ENCODE measurements around the gene RGP1.

The RGP1 gene

DNA sequence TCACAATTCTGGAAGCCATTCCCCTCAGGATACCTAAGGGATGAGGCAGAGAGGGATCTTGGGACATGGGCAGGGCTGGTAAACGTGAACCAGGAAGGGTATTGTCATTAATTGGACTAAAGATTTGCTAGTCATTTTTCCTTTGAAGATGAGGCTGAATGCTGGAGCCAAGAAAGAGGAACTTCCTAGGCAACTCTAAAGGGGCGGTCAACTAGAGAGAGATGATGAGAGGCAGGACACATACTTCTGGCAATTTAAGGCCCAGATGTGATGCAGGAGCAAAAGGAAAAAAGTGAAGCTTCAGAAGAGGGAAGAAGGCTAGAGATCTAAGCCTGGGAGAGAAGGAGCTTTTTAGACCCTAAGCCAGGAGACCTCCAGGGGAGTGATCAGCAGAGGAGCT is 5.6 kb upstream of the RGP1 start:
- TF ChIP-seq, protein P1, sequence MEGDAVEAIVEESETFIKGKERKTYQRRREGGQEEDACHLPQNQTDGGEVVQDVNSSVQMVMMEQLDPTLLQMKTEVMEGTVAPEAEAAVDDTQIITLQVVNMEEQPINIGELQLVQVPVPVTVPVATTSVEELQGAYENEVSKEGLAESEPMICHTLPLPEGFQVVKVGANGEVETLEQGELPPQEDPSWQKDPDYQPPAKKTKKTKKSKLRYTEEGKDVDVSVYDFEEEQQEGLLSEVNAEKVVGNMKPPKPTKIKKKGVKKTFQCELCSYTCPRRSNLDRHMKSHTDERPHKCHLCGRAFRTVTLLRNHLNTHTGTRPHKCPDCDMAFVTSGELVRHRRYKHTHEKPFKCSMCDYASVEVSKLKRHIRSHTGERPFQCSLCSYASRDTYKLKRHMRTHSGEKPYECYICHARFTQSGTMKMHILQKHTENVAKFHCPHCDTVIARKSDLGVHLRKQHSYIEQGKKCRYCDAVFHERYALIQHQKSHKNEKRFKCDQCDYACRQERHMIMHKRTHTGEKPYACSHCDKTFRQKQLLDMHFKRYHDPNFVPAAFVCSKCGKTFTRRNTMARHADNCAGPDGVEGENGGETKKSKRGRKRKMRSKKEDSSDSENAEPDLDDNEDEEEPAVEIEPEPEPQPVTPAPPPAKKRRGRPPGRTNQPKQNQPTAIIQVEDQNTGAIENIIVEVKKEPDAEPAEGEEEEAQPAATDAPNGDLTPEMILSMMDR (conservative IDR thresholded peaks at IDR 0.05; ENCODE audit: low read depth, low read length), result no peak
- no peak for DNase-seq (ENCODE audit: low read depth)
- H3K4me3 ChIP-seq (ENCODE audit: low read depth, low read length), result no peak overlapping the region

DNA sequence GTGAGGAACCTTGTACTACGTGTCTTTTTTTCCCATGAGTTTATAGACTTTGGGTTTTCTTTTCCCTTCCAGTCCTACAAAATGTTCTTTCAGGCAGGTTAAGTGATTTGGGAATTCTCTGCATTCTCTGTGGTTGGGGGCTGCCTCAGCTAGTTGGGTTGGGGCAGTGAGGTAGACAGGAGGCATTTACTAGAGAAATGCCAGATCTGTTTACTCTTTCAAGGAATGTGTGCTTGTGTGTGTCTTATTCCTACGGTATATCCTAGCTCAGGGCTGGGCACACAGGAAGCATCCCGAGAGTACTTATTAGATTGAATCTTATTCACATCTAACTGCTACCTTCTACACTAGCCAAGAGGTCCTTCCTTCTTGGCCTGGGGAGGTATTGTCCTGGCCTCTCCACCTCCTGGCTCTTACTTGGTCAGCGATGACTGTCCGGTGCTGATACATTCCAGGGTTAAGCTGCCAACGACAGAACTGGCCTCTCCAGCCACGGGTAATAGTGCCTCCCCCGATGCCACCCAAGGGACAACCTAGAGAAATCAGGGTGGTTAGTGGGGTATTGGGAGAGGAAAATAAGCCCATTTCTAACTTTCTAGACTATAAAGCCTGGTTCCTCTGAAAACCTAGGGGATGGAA is 5.1 kb upstream of the RGP1 start:
- TF ChIP-seq, protein P1 (conservative IDR thresholded peaks at IDR 0.05; ENCODE audit: low read depth, low read length), result no peak
- no peak for DNase-seq (ENCODE audit: low read depth)
- H3K4me3 ChIP-seq (ENCODE audit: low read depth, low read length), result no peak overlapping the region

DNA sequence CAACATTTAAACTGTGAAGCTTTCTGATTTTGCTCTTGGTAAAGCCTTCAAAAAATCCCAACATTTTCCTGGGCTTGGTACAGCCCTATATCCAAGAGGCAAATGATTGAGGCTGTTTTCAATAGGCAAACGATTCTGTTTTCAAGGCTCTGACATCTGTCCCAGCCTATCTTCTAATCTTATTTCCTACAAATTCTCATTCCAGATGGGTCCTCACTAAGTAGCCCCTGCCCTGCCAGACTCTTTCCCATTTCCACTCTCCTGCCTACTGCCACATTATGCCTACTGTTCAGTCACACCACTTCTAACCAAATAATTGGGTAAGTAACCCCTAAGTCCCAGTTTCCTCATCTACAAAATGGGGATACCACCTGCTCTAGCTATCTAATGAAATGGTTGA is 3.5 kb upstream of the RGP1 start:
- H3K4me3 ChIP-seq (ENCODE audit: low read depth, low read length), result no peak overlapping the region
- TF ChIP-seq, protein P1 (conservative IDR thresholded peaks at IDR 0.05; ENCODE audit: low read depth, low read length), result no peak

DNA sequence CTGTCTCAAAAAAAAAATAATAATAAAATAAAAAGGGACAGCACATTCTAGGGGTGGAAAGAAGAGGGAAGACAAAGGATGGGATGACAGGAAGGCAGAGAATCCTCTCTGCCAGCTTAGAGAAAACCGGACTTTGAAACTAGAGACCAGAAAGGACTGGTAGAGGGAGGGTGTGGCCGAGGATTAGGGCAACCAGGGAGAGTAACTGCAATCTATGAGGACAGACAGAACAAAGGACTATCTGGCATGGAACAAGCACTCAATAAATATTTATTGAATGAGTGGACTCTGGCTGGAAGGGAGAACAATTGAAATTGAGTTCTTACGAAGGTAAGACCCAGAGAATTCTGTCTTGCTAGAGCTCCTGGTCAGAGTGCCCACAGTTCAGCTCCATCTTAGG is 2.5 kb upstream of the RGP1 start:
- TF ChIP-seq, protein P1 (conservative IDR thresholded peaks at IDR 0.05; ENCODE audit: low read depth, low read length), result no peak
- peak overlapping the region; percentile 39 for H3K4me3 ChIP-seq (ENCODE audit: low read depth, low read length)
- DNase-seq (ENCODE audit: low read depth), result no peak

More for the DNA sequence above, 3.5 kb upstream of the RGP1 start:
- no peak for DNase-seq (ENCODE audit: low read depth)

DNA sequence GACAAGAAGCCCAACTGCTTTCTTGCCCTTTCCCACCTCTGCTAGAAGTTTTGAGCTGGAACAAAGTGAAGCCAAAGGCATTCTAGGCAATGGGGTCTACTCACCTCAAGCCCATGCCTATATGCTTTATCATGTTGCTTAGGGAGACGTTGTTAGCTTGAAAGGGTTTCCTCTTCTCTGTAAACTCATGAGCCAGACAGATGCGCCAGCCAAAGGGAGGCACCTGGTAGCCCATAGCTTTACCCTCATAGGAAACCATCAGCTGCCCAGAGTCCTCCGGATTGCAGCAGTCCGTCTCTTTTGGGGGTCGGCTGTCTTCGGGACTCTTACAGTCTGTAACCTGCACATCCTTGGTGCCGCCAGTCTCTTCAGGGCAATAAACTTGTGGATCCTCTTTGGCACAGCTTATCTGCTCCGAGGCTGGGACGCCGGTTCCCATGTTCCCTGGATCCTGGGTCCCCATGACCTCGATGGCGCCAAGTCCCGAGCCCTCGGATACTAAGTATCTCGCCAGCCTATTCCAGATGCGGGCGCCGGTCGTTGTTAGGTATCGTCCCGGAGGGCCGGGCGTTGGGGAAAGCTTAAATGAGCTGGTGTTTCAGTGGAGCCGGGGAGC is 737 bp upstream of the RGP1 start:
- H3K4me3 ChIP-seq (ENCODE audit: low read depth, low read length), result peak overlapping the region; percentile 83
- TF ChIP-seq, protein P1 (conservative IDR thresholded peaks at IDR 0.05; ENCODE audit: low read depth, low read length), result no peak
- no peak for DNase-seq (ENCODE audit: low read depth)

DNA sequence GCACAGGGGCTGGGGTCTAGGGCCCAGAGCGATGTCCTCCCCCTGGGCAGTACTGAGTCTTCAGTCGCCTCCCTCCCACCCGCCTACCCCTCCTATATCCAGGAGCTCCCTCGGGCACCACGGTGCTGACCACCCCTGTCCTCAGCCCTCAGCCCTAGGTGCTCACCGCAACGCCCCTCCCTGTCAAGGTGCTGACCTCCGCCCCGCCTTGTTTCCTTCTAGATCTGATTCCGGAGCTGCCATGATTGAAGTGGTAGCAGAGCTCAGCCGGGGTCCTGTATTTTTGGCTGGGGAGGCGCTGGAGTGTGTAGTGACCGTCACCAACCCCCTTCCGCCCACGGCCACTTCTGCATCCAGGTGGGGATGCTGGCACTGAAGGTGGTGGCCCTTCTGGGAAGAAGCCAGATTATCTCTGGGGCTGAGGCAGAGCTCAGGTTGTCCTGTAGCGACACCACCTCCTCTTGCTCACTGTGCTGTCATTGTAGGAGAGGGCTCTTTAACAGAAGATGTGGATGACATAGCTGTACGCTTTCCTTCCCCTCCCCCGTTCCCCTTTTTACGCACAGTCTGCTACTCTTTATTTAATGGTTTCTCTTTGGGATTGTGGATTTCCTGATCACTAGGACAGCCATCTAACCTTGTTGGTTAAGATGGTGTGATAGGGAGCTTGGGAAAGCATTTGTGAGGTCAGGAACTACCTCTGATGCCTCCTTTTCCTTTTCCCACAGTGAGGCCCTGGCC is 598 bp downstream of the RGP1 start:
- no peak for DNase-seq (ENCODE audit: low read depth)
- peak overlapping the region; percentile 83 for H3K4me3 ChIP-seq (ENCODE audit: low read depth, low read length)
- TF ChIP-seq, protein P1 (conservative IDR thresholded peaks at IDR 0.05; ENCODE audit: low read depth, low read length), result no peak
